Gastroesophageal sphincter (tissue), 4 donors: ENCODE results near the gene MBD2. TPM values are rescaled to one million over a fixed set of nuclear protein-coding genes. Genes with fewer than 3 reads are reported as not detected.
"Not testable (repeated sequence)": the region's sequence is repeated elsewhere in the genome, so short reads cannot be mapped to it uniquely, and the experiment has no call there.

Source experiments
- ATAC-seq: fragments of 150-250 bp; one replicate; pipeline ENCODE4 v1.9.1; 2016; ENCODE audit warnings: mild to moderate bottlenecking, moderate library complexity
- H3K27ac ChIP-seq, 4 donors: fragments of 200-600 bp; sonication (generic) in 3 of 4; 1 replicate in 3 of 4; 2 replicates in 1 of 4; pipeline ENCODE4 v1.5.1; 2016 to 2019
- H3K27me3 ChIP-seq: fragments of 200-600 bp; sonication (generic); one replicate; pipeline ENCODE4 v1.5.1; 2019
- H3K36me3 ChIP-seq, 2 donors: fragments of 200-600 bp; sonication (generic); one replicate each; pipeline ENCODE4 v1.5.1; 2019; ENCODE audit warnings: control low read depth in 1 of 2
- H3K4me1 ChIP-seq, 3 donors: fragments of 200-600 bp; sonication (generic); 1 replicate in 2 of 3; 2 replicates in 1 of 3; pipeline ENCODE4 v1.5.1; 2016 to 2019; ENCODE audit warnings: control low read depth in 2 of 3
- H3K4me3 ChIP-seq, 2 donors: fragments of 200-600 bp; sonication (generic); one replicate each; pipeline ENCODE4 v1.5.1; 2019; ENCODE audit warnings: mild to moderate bottlenecking in 1 of 2, moderate library complexity in 1 of 2
- H3K9me3 ChIP-seq, 3 donors: fragments of 200-600 bp; sonication (generic); one replicate each; pipeline ENCODE4 v1.5.1; 2017 to 2019; ENCODE audit warnings: control low read depth in 2 of 3
- CTCF ChIP-seq, 4 experiments: fragments of 200-600 bp in 2 of 4; fragments of 450-650 bp in 2 of 4; sonication (generic) in 1 of 4; IDR thresholded peaks; one replicate each; pipeline ENCODE4 v1.5.1; 2017 to 2019; ENCODE audit warnings: antibody characterized with exemption in 4 of 4, mild to moderate bottlenecking in 2 of 4, moderate library complexity in 2 of 4
- EP300 ChIP-seq: sonication (generic); formaldehyde crosslinking; IDR thresholded peaks from one replicate; pipeline ENCODE4 v1.6.1; 2017; ENCODE audit warnings: antibody characterized with exemption, mild to moderate bottlenecking
- POLR2A ChIP-seq, 2 donors: fragments of 450-650 bp; IDR thresholded peaks; one replicate each; pipeline ENCODE4 v1.6.1; 2017; ENCODE audit warnings: antibody characterized with exemption in 2 of 2, mild to moderate bottlenecking in 2 of 2, moderate library complexity in 1 of 2
- POLR2AphosphoS5 ChIP-seq: sonication (generic); formaldehyde crosslinking; IDR thresholded peaks from one replicate; pipeline ENCODE4 v1.6.1; 2017; ENCODE audit warnings: antibody characterized with exemption
- WGBS, 2 donors: methylation state at CpG; one replicate each; pipeline ENCODE4 v1.1.5; 2018; ENCODE audit warnings: low coverage in 1 of 2; 5-methylcytosine and 5-hydroxymethylcytosine counted together
- total RNA-seq, 4 donors: library from RNA; depleted of rRNA; stranded (reverse); fragments of >200 nt; gene quantifications; one replicate each; pipeline ENCODE4 v1.1.0, GENCODE V29; 2016

Gene MBD2
- total RNA-seq, 4 donors from 2014 or later = 29.5 to 48.5 (median 36.1) TPM

DNA sequence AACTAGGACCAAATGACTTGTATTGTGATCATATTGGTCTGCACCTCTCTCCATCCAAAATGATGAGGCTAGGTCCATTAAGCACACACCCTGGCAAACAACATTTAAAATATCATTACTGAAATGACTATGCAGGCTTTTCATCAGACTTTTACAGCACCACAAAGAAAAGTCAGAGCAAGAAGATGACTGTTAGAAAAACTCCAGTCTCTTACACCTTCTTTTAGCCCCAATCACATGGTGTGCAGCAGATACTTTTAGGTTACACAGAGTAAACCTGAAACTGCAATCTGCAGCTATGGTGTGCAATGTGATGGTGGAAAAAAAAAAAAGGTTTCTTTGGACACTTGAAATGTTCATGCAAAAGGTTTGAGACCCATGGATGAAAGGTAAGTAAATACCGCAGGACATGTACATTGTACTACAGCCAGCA, 39.5 kb upstream of the MBD2 start:
- TF ChIP-seq POLR2AphosphoS5 (no peak), CTCF (IDR thresholded peaks at IDR 0.05) (no peak), POLR2A (IDR thresholded peaks at IDR 0.05) (no peak), EP300 (no peak)
- H3K4me1 ChIP-seq = peaks cover 0 to 3% (median 0%) of the 10 kb centered on the region in 3 donors
- no peak overlapping the region for H3K4me3 ChIP-seq
- 86 to 88% methylated on average over 1 of the region's 1 CpG for WGBS, 2 donors
- H3K27ac ChIP-seq = no peak overlapping the region
- H3K9me3 ChIP-seq = no peaks in the 10 kb centered on the region
- no peaks in the 10 kb centered on the region for H3K27me3 ChIP-seq
- H3K36me3 ChIP-seq = no peaks in the 10 kb centered on the region
- ATAC-seq = no peak

- no peaks in the 10 kb centered on the region for H3K9me3 ChIP-seq
- no peaks in the 10 kb centered on the region for H3K36me3 ChIP-seq
- no peak overlapping the region for H3K27ac ChIP-seq
- no peaks in the 10 kb centered on the region for H3K4me1 ChIP-seq
- no peaks in the 10 kb centered on the region for H3K27me3 ChIP-seq
- no peak for TF ChIP-seq POLR2AphosphoS5
- TF ChIP-seq POLR2A (IDR thresholded peaks at IDR 0.05) = no peak
- no peak for TF ChIP-seq EP300
- no peak for TF ChIP-seq CTCF (IDR thresholded peaks at IDR 0.05)
- WGBS, 2 donors = 38 to 60% methylated on average over 1 to 3 of the region's 3 CpGs
- H3K4me3 ChIP-seq = no peak overlapping the region
- no peak for ATAC-seq
These were observed 37.4 kb upstream of the MBD2 start for GRCh38 chr18:54261894-54262293.

- 53 to 83% methylated on average over 4 to 5 of the region's 9 CpGs for WGBS, 2 donors
- H3K27me3 ChIP-seq = no peaks in the 10 kb centered on the region
- TF ChIP-seq POLR2AphosphoS5 = no peak
- TF ChIP-seq CTCF (IDR thresholded peaks at IDR 0.05) = no peak
- H3K4me1 ChIP-seq = no peaks in the 10 kb centered on the region
- H3K9me3 ChIP-seq = no peaks in the 10 kb centered on the region
- H3K27ac ChIP-seq = no peak overlapping the region
- no peak for ATAC-seq
- H3K4me3 ChIP-seq = no peak overlapping the region
- no peaks in the 10 kb centered on the region for H3K36me3 ChIP-seq
These were observed 36.1 kb upstream of the MBD2 start for GRCh38 chr18:54260396-54261072.

DNA sequence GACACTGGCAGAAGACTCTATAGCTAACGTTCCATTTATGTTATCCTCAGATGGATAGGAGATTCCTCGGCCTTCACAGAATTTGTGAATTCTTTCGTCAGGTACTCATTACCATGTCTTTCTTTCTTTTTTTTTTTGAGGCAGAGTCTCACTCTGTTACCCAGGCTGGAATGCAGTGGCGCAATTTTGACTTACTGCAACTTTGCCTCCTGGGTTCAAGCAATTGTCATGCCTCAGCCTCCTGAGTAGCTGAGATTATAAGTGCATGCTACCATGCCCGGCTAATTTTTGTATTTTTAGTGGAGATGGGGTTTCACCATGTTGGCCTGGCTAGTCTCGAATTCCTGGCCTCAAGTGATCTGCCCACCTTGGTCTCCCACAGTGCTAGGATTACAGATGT, 33.3 kb upstream of the MBD2 start:
- ATAC-seq, H3K36me3 ChIP-seq, H3K27me3 ChIP-seq, H3K27ac ChIP-seq, H3K4me1 ChIP-seq, H3K4me3 ChIP-seq, H3K9me3 ChIP-seq: not testable (repeated sequence)
- 66 to 83% methylated on average over 5 to 6 of the region's 6 CpGs for WGBS, 2 donors

- Histone ChIP-seq H3K4me1 (peaks cover 0 to 6% (median 0%) of the 10 kb centered on the region in 3 donors), H3K27me3 (no peaks in the 10 kb centered on the region), H3K4me3 (no peak overlapping the region), H3K36me3 (no peaks in the 10 kb centered on the region), H3K27ac (no peak overlapping the region), H3K9me3 (no peaks in the 10 kb centered on the region)
- ATAC-seq = peak; percentile 38
- WGBS, 2 donors = 57 to 73% methylated on average over 2 of the region's 2 CpGs
- TF ChIP-seq EP300 = no peak
- no peak for TF ChIP-seq POLR2A (IDR thresholded peaks at IDR 0.05)
These were observed 32.5 kb upstream of the MBD2 start for GRCh38 chr18:54257015-54257414.

DNA sequence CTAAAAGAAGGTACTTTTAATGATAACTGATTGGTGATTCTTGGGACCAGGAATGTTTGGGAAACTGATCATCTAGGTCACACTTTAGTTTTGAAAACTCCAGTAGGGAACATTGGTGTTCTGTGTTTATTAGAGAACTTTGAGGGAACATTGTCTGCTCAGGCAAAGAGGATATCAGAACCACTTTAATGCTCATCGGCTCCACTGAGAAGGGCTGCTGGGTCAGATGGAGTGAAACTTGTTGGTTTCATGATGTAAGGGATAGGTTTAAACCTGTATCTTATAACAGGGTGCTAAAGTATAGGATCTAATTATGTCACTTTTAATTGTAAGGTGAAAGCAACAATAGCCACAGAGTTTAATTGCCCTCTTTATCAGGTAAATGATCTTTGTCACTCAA, 30.7 kb upstream of the MBD2 start:
- Histone ChIP-seq H3K4me3 (no peak overlapping the region), H3K36me3 (no peaks in the 10 kb centered on the region), H3K27ac (no peak overlapping the region), H3K4me1 (peaks cover 0 to 6% (median 0%) of the 10 kb centered on the region in 3 donors), H3K9me3 (no peaks in the 10 kb centered on the region), H3K27me3 (no peaks in the 10 kb centered on the region)
- ATAC-seq = no peak
- TF ChIP-seq POLR2A (IDR thresholded peaks at IDR 0.05) = no peak
- no peak for TF ChIP-seq POLR2AphosphoS5
- no peak for TF ChIP-seq CTCF (IDR thresholded peaks at IDR 0.05)
- TF ChIP-seq EP300 = no peak
- 75 to 86% methylated on average over 1 of the region's 1 CpG for WGBS, 2 donors
